ENCODE results near the gene SLC6A12.

The SLC6A12 gene

GRCh38 chr12:151579-151978 lies 62.4 kb downstream of the SLC6A12 start:
- no peaks in the 10 kb centered on the region for H3K36me3 ChIP-seq (ENCODE audit: insufficient read depth, low read length)
- H3K27ac ChIP-seq (ENCODE audit: low read depth, low read length, poor library complexity, severe bottlenecking): no peak overlapping the region
- no peaks in the 10 kb centered on the region for H3K9me3 ChIP-seq (ENCODE audit: low read length)
- H3K4me3 ChIP-seq (ENCODE audit: low read depth, low read length, poor library complexity, severe bottlenecking): no peak overlapping the region
- no peak overlapping the region for H2AFZ ChIP-seq (ENCODE audit: low read length)
- H3K9me2 ChIP-seq (ENCODE audit: low read depth, low read length): no peaks in the 10 kb centered on the region
- H3K9ac ChIP-seq (ENCODE audit: low read length): no peak overlapping the region
- no peaks in the 10 kb centered on the region for H4K20me1 ChIP-seq (ENCODE audit: insufficient read depth, low read length)
- no peaks in the 10 kb centered on the region for H3K4me1 ChIP-seq (ENCODE audit: insufficient read depth, low read length, severe bottlenecking)
- no peaks in the 10 kb centered on the region for H3F3A ChIP-seq (ENCODE audit: insufficient read depth, low read length)
- H3K4me2 ChIP-seq (ENCODE audit: low read length): no peak overlapping the region
- peaks cover 14% of the 10 kb centered on the region; the same call in 1 of the 2 replicates for H3K27me3 ChIP-seq (ENCODE audit: insufficient read depth, low read length)
- TF ChIP-seq CTCF (IDR thresholded peaks at IDR 0.05; ENCODE audit: low read length) (no peak), EZH2 (IDR thresholded peaks at IDR 0.05; ENCODE audit: borderline replicate concordance, low read length) (no peak)
- no peaks in the 10 kb centered on the region for H3K79me2 ChIP-seq (ENCODE audit: insufficient read depth, low read length)

- Histone ChIP-seq H3K79me2 (ENCODE audit: insufficient read depth, low read length) (no peaks in the 10 kb centered on the region), H3K4me2 (ENCODE audit: low read length) (no peak overlapping the region), H3K4me3 (ENCODE audit: low read depth, low read length, poor library complexity, severe bottlenecking) (no peak overlapping the region), H2AFZ (ENCODE audit: low read length) (no peak overlapping the region), H3K36me3 (ENCODE audit: insufficient read depth, low read length) (no peaks in the 10 kb centered on the region), H3F3A (ENCODE audit: insufficient read depth, low read length) (no peaks in the 10 kb centered on the region), H3K9me2 (ENCODE audit: low read depth, low read length) (no peaks in the 10 kb centered on the region), H3K27me3 (ENCODE audit: insufficient read depth, low read length) (peaks cover 20% of the 10 kb centered on the region; the same call in 1 of the 2 replicates), H3K9me3 (ENCODE audit: low read length) (no peaks in the 10 kb centered on the region), H3K9ac (ENCODE audit: low read length) (no peak overlapping the region), H4K20me1 (ENCODE audit: insufficient read depth, low read length) (no peaks in the 10 kb centered on the region), H3K27ac (ENCODE audit: low read depth, low read length, poor library complexity, severe bottlenecking) (no peak overlapping the region), H3K4me1 (ENCODE audit: insufficient read depth, low read length, severe bottlenecking) (no peaks in the 10 kb centered on the region)
- no peak for TF ChIP-seq CTCF (IDR thresholded peaks at IDR 0.05; ENCODE audit: low read length)
Measured at GRCh38 chr12:148676-149416, 65.1 kb downstream of the SLC6A12 start.

GRCh38 chr12:147242-147641 lies 66.7 kb downstream of the SLC6A12 start:
- Histone ChIP-seq H2AFZ (ENCODE audit: low read length) (no peak overlapping the region), H3K9me3 (ENCODE audit: low read length) (no peaks in the 10 kb centered on the region), H3K4me1 (ENCODE audit: insufficient read depth, low read length, severe bottlenecking) (no peaks in the 10 kb centered on the region), H3K27me3 (ENCODE audit: insufficient read depth, low read length) (peaks cover 17% of the 10 kb centered on the region; the same call in 1 of the 2 replicates), H3K79me2 (ENCODE audit: insufficient read depth, low read length) (no peaks in the 10 kb centered on the region), H3F3A (ENCODE audit: insufficient read depth, low read length) (no peaks in the 10 kb centered on the region), H3K4me2 (ENCODE audit: low read length) (no peak overlapping the region), H3K9ac (ENCODE audit: low read length) (no peak overlapping the region), H3K36me3 (ENCODE audit: insufficient read depth, low read length) (no peaks in the 10 kb centered on the region), H3K27ac (ENCODE audit: low read depth, low read length, poor library complexity, severe bottlenecking) (no peak overlapping the region), H3K9me2 (ENCODE audit: low read depth, low read length) (no peaks in the 10 kb centered on the region), H4K20me1 (ENCODE audit: insufficient read depth, low read length) (no peaks in the 10 kb centered on the region), H3K4me3 (ENCODE audit: low read depth, low read length, poor library complexity, severe bottlenecking) (no peak overlapping the region)
- TF ChIP-seq CTCF (IDR thresholded peaks at IDR 0.05; ENCODE audit: low read length): no peak
- TF ChIP-seq EZH2 (IDR thresholded peaks at IDR 0.05; ENCODE audit: borderline replicate concordance, low read length): no peak
